GM12892 (cell line): ENCODE results near the gene MAP2K6.

Experiments
- DNase-seq: peaks from one replicate; pipeline ENCODE4 v3.0.0; 2011; ENCODE audit not compliant: insufficient read length
- FAIRE-seq: peaks from 2 replicates; lab custom pipeline; 2011; peaks lifted over from hg19 to GRCh38; lab: Jason Lieb, UNC
- POLR2A ChIP-seq: IDR thresholded peaks from 2 replicates; pipeline ENCODE4 v1.6.1; 2011; ENCODE audit warnings: low read depth, low read length, control low read depth
- POLR2AphosphoS5 ChIP-seq: IDR thresholded peaks from 2 replicates; pipeline ENCODE4 v1.6.1; 2011; ENCODE audit warnings: low read depth, low read length, control low read depth
- TAF1 ChIP-seq: IDR thresholded peaks from 2 replicates; pipeline ENCODE4 v1.6.1; 2011; ENCODE audit warnings: low read depth, mild to moderate bottlenecking, control low read depth, low read length, borderline replicate concordance

The MAP2K6 gene

DNA sequence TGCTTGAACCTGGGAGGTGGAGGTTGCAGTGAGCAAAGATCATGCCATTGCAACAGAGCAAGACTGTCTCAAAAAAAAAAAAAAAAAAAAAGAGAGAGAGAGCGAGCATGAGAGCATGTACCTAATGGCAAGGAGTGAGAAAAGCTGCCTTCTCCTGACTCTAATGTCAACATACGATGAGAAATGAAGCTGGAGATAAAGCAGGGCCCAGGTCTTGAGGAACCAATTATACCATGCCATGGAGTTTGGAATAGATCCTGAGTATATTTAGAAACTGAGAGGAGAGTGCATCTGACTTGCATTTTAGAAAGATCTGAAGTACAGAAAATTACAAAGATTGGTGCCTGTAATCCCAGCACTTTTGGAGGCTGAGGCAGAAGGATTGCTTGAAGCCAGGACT, 3.8 kb upstream of the MAP2K6 start:
- TF ChIP-seq POLR2AphosphoS5: no peak
- TF ChIP-seq POLR2A: no peak
- no peak for TF ChIP-seq TAF1
- FAIRE-seq (no peak), DNase-seq (no peak)

DNA sequence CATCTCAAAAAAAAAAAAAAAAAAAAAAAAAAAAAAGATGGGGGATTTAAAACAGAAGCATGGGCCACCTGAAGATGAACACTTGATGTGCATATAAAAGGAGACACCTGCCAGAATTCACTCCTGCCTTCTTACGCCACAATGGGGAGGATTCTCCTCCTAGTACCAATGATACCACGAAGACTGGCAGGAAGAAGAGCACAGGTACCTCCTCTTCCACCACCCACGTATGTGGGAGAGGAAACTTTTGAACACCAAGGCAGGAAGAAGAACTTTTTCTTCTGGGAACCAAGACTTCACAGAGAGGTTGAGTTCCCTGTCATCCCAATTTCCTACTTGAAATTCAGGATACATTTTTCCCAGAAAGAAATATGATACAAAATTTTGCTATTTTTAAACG, 2.7 kb upstream of the MAP2K6 start:
- no peak for FAIRE-seq
- no peak for DNase-seq
- no peak for TF ChIP-seq POLR2AphosphoS5
- TF ChIP-seq TAF1: no peak
- no peak for TF ChIP-seq POLR2A

DNA sequence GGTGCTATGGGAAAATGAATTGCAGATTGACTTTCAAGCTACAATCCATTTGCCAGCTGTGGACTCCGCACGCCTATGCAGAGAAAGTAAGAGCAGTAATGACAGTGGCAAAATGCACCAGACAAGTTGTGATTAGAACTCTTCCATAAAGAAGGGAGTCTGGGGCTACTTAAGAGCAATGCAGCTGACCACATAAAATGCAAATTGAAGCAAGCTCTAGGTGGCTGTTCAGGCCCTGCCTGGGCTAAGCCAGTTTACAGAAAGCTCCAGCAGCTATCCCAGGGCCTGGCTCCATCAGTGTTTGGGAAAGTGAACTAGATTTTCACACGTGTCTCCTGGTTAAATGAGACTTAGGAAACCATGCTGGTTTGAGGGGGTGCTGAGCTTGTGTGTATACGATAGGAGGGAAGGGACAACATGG, 2.2 kb upstream of the MAP2K6 start:
- DNase-seq: no peak
- FAIRE-seq: no peak
- TF ChIP-seq TAF1: no peak
- TF ChIP-seq POLR2A: no peak
- no peak for TF ChIP-seq POLR2AphosphoS5

DNA sequence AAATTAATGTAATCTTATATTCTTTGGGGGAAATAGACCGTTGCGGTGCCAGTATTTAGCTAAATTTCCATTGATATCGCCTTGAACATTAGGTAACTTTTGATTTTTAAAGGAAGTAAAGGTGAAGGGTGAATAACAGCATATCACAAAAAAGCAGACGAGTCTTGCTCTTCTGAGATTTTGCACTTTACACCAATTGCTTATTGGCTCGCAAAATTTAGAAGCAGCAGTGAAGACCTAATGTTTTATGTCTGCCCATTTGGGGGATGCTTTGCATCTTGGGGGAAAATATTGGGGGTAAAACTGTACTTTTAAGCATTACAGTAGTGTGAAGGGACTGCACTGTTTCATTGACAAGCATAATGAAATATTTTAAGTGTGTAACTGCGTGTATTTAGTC, 934 bp downstream of the MAP2K6 start:
- FAIRE-seq (no peak), DNase-seq (no peak)
- no peak for TF ChIP-seq POLR2AphosphoS5
- no peak for TF ChIP-seq POLR2A
- no peak for TF ChIP-seq TAF1

DNA sequence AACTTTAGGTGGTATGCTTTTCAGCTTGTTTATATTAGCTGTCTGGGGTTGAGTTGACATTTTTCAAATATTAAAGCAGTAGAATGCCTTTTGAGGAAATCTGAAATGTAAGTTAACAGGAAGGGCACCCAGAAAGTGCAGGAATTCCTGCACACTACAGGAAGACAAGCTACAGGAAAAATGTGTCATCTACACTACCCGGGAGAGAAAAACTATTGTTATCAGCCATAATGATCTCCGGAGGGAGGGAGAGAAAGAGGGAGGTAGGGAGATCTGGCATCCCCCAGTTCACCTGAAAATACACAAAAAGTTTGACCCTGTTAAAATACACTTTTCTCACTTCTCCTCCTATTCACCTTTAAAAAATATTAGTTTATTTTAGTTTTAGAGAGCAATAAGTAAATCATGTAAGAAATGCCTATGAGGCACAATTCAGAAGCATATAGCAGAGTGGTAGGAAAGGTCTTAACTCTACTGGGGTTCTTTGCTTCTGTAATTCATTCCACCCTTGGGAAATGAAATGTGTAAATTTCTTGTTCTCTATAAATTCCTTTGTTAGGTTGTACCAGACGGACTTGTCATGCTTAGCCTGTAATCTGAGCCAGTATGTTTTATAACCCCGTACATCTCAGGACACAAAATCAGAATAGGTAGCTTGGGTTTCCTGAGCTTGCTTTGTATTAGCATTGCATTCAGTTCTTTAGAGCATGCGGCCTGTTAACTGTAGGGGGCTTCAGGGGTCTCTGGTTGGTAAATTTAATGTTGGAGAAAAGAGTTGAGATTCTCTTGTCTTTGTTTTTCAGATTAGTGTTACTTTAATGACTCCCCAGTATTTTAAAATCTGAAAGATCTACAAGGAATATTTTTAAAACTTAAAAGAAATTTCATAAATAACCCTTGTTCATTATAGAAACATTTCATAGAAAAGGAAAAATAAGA, 3.3 kb downstream of the MAP2K6 start:
- no peak for TF ChIP-seq TAF1
- no peak for TF ChIP-seq POLR2AphosphoS5
- no peak for TF ChIP-seq POLR2A
- FAIRE-seq: no peak

DNA sequence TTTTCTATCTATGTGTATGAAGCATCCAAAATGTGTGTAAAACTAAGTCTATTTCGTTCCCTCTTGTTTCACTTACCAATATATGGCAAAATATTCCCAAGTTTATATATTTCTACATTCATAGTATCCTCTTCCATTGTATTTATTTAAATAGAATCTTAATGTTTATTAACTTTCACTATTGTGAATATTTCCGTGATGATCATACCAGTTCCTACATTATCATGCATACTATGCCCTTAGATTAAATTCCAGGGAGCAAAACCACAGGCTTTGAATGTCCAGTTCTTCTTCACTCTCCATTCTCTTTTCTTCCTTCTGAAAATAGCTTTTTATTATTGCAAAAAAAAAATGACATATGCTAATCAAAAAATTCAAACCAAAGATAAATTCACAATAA, 4.0 kb downstream of the MAP2K6 start:
- no peak for TF ChIP-seq POLR2AphosphoS5
- no peak for TF ChIP-seq TAF1
- TF ChIP-seq POLR2A: no peak
- DNase-seq: no peak
- no peak for FAIRE-seq

More for the DNA sequence above, 3.3 kb downstream of the MAP2K6 start:
- no peak for DNase-seq

DNA sequence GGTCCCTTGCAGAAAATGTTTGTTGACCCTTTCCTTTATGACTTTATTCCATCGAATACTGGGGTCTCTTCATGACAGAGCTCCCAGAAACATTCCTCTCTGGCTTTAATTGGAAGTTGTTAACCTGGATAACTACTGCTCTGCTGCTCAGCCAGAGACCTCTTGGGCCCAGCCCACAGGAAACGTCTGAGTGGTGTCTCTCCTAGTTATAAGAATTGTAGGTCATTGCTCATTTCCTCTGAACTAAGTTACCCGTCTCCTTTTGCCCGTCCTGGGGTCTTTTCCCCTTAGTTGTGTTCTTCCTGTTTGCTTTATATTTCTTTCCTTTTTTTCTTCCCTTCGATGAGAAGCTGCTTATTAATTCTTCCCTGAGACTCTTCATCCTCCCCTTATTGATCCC, 9.0 kb downstream of the MAP2K6 start:
- TF ChIP-seq TAF1: no peak
- no peak for TF ChIP-seq POLR2A
- TF ChIP-seq POLR2AphosphoS5: no peak
- DNase-seq (no peak), FAIRE-seq (no peak)

DNA sequence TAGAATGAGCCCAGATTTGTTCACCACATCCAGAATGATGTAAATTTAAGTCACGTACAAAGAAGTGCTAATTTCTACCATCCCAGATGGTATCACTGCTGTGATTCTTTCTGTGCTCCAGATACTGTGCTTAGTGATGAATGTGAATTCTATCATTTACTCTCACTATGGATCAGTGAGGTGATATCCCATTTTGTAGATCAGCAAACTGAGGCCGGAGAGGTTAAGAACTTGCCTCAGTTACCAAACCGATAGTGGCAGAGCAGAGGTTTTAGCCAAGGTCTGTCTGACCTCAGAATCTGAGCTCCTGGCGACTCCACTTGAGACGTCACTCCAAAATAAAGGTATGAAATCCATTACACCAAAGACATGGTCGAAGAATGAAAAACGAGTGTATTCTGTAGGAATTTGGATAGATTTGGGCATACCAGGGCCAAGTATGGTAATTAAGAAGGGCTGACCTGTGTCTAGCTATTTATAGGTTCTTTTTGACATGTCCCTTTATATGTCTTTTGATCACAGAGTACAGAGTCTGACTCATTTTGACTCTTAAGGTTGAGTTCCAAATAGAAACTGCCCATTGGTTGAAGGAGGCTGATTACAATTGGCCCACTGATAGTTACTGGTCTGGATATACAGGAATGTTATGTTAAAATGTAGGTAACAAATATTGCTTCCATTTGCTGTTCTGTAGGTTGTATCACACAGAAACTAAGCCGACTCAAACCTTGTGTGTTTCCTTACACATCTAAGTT, 10.0 kb downstream of the MAP2K6 start:
- FAIRE-seq (no peak), DNase-seq (no peak)

DNA sequence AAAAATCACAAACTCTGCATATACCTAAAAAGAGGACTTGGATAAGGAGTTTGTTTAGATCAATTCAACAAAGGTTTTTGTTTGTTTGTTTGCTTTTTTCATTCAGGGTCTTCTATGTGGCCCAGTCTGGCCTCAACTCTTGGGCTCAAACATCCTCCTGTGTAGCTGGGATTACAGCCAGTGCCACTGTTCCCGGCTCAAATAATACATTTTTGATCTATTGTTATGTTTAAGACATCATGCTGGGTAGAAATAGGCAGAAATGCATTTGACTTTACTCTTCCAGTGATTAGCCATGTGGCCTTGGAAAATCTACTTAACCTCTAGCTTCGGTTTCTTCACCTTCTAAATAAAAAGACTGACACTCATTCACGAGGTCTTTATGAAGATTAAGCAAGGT, 11.5 kb downstream of the MAP2K6 start:
- no peak for FAIRE-seq
- DNase-seq: no peak
- TF ChIP-seq POLR2AphosphoS5: no peak
- no peak for TF ChIP-seq POLR2A
- no peak for TF ChIP-seq TAF1

More for the DNA sequence above, 10.0 kb downstream of the MAP2K6 start:
- TF ChIP-seq TAF1 (no peak), POLR2A (no peak), POLR2AphosphoS5 (no peak)

DNA sequence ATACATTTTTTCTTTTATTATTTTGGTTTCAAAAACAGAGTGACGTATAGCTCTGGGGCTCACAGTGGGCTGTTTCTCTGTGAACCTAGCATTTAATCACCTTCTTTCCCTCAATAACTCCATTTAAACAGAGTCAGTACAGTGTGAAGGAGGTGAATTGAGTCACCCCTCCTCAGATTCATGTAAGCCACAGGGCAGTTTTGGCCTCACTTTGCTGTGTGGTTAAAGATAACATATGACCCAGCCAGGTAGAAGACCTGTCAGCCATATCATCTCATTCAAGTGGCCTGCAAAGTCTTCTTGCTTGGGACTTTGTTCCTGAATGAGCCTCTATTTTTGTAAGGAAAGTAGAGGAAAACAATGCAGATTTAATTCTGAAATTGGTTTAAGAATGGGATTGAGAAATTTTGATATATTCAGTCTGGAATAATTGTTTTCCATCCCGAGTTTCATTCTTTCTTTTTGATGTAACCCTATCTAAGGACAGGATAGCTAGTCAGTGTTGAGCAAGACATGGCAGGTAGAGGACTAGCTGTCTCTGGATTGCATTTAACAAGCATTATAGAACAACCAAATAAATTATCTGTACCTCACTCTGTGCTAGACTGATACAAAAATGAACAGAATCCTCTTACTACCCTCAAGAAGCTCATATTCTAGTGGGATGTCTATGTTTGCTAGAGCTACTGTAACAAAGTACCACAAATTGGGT, 13.1 kb downstream of the MAP2K6 start:
- FAIRE-seq (peak; percentile 71), DNase-seq (no peak)
- TF ChIP-seq POLR2A (no peak), TAF1 (no peak), POLR2AphosphoS5 (no peak)
